ENCODE measurements around the gene NAALADL2.

DNA sequence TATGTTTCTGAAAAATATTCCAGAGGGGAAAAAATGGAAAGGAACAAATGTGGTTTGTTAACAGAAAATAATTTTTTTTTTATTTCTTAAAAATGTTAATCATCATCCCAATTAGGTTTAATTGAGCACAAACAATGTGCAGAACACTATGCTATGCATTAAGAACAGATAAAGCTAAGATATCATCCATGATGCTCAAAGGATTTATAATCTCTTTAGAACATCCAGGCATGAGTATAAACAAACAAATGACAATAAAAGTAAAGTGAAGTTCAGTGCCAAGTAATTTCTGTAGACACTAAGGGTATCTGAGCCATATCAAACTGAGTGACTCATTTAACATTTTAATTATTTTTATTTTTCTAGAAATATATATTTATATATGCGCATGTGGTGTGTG is 732.2 kb downstream of the NAALADL2 start:
- TF ChIP-seq RAD21 (IDR thresholded peaks at IDR 0.05) (no peak), CTCF (IDR thresholded peaks at IDR 0.05; ENCODE audit: low read depth, low read length, missing input control) (no peak), ATF3 (IDR thresholded peaks at IDR 0.05) (no peak), SP1 (IDR thresholded peaks at IDR 0.05) (no peak), FOXA1 (IDR thresholded peaks at IDR 0.05) (no peak), HNF4A (conservative IDR thresholded peaks at IDR 0.05) (no peak), GABPA (IDR thresholded peaks at IDR 0.05 in 1 of 2, conservative IDR thresholded peaks at IDR 0.05 in 1 of 2) (no peak), TAF1 (conservative IDR thresholded peaks at IDR 0.05) (no peak)
- TF ChIP-seq, protein P1, sequence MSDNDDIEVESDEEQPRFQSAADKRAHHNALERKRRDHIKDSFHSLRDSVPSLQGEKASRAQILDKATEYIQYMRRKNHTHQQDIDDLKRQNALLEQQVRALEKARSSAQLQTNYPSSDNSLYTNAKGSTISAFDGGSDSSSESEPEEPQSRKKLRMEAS (IDR thresholded peaks at IDR 0.05), result no peak
- TF ChIP-seq, protein P2, sequence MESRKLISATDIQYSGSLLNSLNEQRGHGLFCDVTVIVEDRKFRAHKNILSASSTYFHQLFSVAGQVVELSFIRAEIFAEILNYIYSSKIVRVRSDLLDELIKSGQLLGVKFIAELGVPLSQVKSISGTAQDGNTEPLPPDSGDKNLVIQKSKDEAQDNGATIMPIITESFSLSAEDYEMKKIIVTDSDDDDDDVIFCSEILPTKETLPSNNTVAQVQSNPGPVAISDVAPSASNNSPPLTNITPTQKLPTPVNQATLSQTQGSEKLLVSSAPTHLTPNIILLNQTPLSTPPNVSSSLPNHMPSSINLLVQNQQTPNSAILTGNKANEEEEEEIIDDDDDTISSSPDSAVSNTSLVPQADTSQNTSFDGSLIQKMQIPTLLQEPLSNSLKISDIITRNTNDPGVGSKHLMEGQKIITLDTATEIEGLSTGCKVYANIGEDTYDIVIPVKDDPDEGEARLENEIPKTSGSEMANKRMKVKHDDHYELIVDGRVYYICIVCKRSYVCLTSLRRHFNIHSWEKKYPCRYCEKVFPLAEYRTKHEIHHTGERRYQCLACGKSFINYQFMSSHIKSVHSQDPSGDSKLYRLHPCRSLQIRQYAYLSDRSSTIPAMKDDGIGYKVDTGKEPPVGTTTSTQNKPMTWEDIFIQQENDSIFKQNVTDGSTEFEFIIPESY (IDR thresholded peaks at IDR 0.05), result no peak

Data from liver (tissue), 3 donors.